SK-N-SH treated with all-trans-retinoic acid at 6 μM for 48 hours (cell line): ENCODE data around the gene MAP1S.

ENCODE experiments used
- ARNTL ChIP-seq: fragments of 450-650 bp; formaldehyde crosslinking; IDR thresholded peaks from 2 replicates; pipeline ENCODE4 v1.5.0; 2020; ENCODE audit warnings: low read depth, mild to moderate bottlenecking, moderate library complexity, borderline replicate concordance
- GLIS3 ChIP-seq: fragments of 250-450 bp; sonication (Bioruptor Pico); IDR thresholded peaks from 2 replicates; pipeline ENCODE4 v1.5.0; 2020; ENCODE audit warnings: mild to moderate bottlenecking, moderate library complexity
- ISL1 ChIP-seq: fragments of 250-450 bp; sonication (Bioruptor Pico); IDR thresholded peaks from 2 replicates; pipeline ENCODE4 v2.1.2; 2022; ENCODE audit warnings: mild to moderate bottlenecking, moderate library complexity
- PATZ1 ChIP-seq: fragments of 250-450 bp; sonication (Bioruptor Pico); IDR thresholded peaks from 2 replicates; pipeline ENCODE4 v1.8.0; 2020; ENCODE audit warnings: mild to moderate bottlenecking, moderate library complexity, borderline replicate concordance
- POU6F1 ChIP-seq: fragments of 250-450 bp; sonication (Bioruptor Pico); IDR thresholded peaks from 2 replicates; pipeline ENCODE4 v1.8.0; 2021; ENCODE audit warnings: low read depth, mild to moderate bottlenecking, moderate library complexity, borderline replicate concordance
- PPARA ChIP-seq: fragments of 250-450 bp; sonication (Bioruptor Pico); IDR thresholded peaks from 2 replicates; pipeline ENCODE4 v1.5.0; 2020; ENCODE audit warnings: mild to moderate bottlenecking, borderline replicate concordance
- RARB ChIP-seq: fragments of 250-450 bp; sonication (Bioruptor Pico); IDR thresholded peaks from 2 replicates; pipeline ENCODE4 v1.8.0; 2021; ENCODE audit warnings: mild to moderate bottlenecking, moderate library complexity
- TOX ChIP-seq: fragments of 250-450 bp; sonication (Bioruptor Pico); IDR thresholded peaks from 2 replicates; pipeline ENCODE4 v1.8.0; 2021; ENCODE audit warnings: mild to moderate bottlenecking, moderate library complexity, borderline replicate concordance
- TSHZ2 ChIP-seq: fragments of 250-450 bp; sonication (Bioruptor Pico); IDR thresholded peaks from 2 replicates; pipeline ENCODE4 v1.5.0; 2020; ENCODE audit warnings: mild to moderate bottlenecking, moderate library complexity
- ZFP30 ChIP-seq: fragments of 450-650 bp; formaldehyde crosslinking; IDR thresholded peaks from 2 replicates; pipeline ENCODE4 v1.5.0; 2022; ENCODE audit warnings: mild to moderate bottlenecking, moderate library complexity
- ZNF8 ChIP-seq: fragments of 450-650 bp; formaldehyde crosslinking; IDR thresholded peaks from 2 replicates; pipeline ENCODE4 v1.5.0; 2020; ENCODE audit warnings: mild to moderate bottlenecking, moderate library complexity

GRCh38 chr19:17671906-17672305, 47.4 kb upstream of the MAP1S start:
- TF ChIP-seq RARB (CRISPR knock-in tag) = no peak
- TF ChIP-seq PATZ1 = no peak
- TF ChIP-seq ISL1 (CRISPR knock-in tag) = no peak
- no peak for TF ChIP-seq ZNF8 (CRISPR knock-in tag)
- no peak for TF ChIP-seq GLIS3 (CRISPR knock-in tag)
- no peak for TF ChIP-seq TSHZ2 (CRISPR knock-in tag)
- TF ChIP-seq ZFP30 = no peak
- no peak for TF ChIP-seq ARNTL
- no peak for TF ChIP-seq TOX (CRISPR knock-in tag)
- no peak for TF ChIP-seq POU6F1 (CRISPR knock-in tag)
- TF ChIP-seq PPARA = no peak
